Natural killer cell (primary cell): ENCODE data around the gene CRABP2. TPM values are rescaled to one million over a fixed set of nuclear protein-coding genes. Genes with fewer than 3 reads are reported as not detected.

Source experiments
- ATAC-seq, 3 donors: fragments of 150-1000 bp in 2 of 3; fragments of 200-7000 bp in 1 of 3; cut with Tn5 transposase; 1 replicate in 1 of 3; 2 replicates in 2 of 3; pipeline ENCODE4 v1.10.0; 2021; ENCODE audit warnings: mild to moderate bottlenecking in 2 of 3, moderate library complexity in 2 of 3
- DNase-seq, 2 donors: peaks; one replicate each; pipeline versions ENCODE4 v3.0.0 to v3.0.0-alpha.2; 2013 to 2021; ENCODE audit warnings: mixed read lengths in 1 of 2
- H3K27ac ChIP-seq: one replicate; pipeline ENCODE4 v1.5.1; 2013; ENCODE audit warnings: mild to moderate bottlenecking, low read length
- H3K27me3 ChIP-seq: one replicate; pipeline ENCODE4 v1.6.1; 2013; ENCODE audit warnings: low read length; ENCODE audit not compliant: control insufficient read depth, insufficient read depth
- H3K36me3 ChIP-seq: one replicate; pipeline ENCODE4 v1.6.1; 2013; ENCODE audit warnings: low read length; ENCODE audit not compliant: control insufficient read depth, insufficient read depth
- H3K4me1 ChIP-seq: one replicate; pipeline ENCODE4 v1.6.1; 2013; ENCODE audit warnings: low read length; ENCODE audit not compliant: control insufficient read depth, insufficient read depth
- H3K4me3 ChIP-seq: one replicate; pipeline ENCODE4 v1.5.1; 2013; ENCODE audit warnings: low read length
- H3K9me3 ChIP-seq: one replicate; pipeline ENCODE4 v1.6.1; 2013; ENCODE audit warnings: low read length; ENCODE audit not compliant: control insufficient read depth, insufficient read depth
- H3K27ac Mint-ChIP-seq, 2 donors: one replicate each; pipeline ENCODE4 v1.8.0; 2022; ENCODE audit warnings: mild to moderate bottlenecking in 2 of 2, mixed read lengths in 2 of 2, moderate library complexity in 1 of 2
- H3K27me3 Mint-ChIP-seq, 2 donors: one replicate each; pipeline ENCODE4 v1.8.0; 2022; ENCODE audit warnings: low read depth in 2 of 2, mixed read lengths in 2 of 2
- H3K36me3 Mint-ChIP-seq: one replicate; pipeline ENCODE4 v1.8.0; 2022; ENCODE audit warnings: mixed read lengths
- H3K4me1 Mint-ChIP-seq, 2 donors: one replicate each; pipeline ENCODE4 v1.8.0; 2022; ENCODE audit warnings: mixed read lengths in 2 of 2
- H3K4me3 Mint-ChIP-seq: one replicate; pipeline ENCODE4 v1.8.0; 2022; ENCODE audit warnings: mild to moderate bottlenecking, moderate library complexity, mixed read lengths
- H3K9me3 Mint-ChIP-seq, 2 donors: one replicate each; pipeline ENCODE4 v1.8.0; 2022; ENCODE audit warnings: mixed read lengths in 2 of 2
- WGBS: methylation state at CpG from one replicate; pipeline ENCODE4 v1.1.7; 2013; ENCODE audit warnings: missing lambda C conversion rate; ENCODE audit not compliant: insufficient coverage; 5-methylcytosine and 5-hydroxymethylcytosine counted together
- intact Hi-C: fragments of 100-400 bp; cut with micrococcal nuclease; formaldehyde crosslinking; loops from one replicate; pipeline ENCODE4 v1.14.2; 2022
- total RNA-seq, 4 donors: library from RNA; stranded (reverse); fragments of 120-200 nt in 1 of 4; gene quantifications; one replicate each; pipeline versions ENCODE4 v1.2.3 to v1.2.4, GENCODE V29; 2013 to 2022
- TF ChIP-seq, protein P1 (sequence below): fragments of 200-600 bp; IDR thresholded peaks from one replicate; pipeline ENCODE4 v1.8.0; 2022; ENCODE audit warnings: antibody characterized with exemption

Gene CRABP2
- total RNA-seq, 3 donors from 2014 or later (not counting 1 experiment from before 2014, with no cell fraction given): 3.0 to 3.8 (median 3.0) TPM

DNA sequence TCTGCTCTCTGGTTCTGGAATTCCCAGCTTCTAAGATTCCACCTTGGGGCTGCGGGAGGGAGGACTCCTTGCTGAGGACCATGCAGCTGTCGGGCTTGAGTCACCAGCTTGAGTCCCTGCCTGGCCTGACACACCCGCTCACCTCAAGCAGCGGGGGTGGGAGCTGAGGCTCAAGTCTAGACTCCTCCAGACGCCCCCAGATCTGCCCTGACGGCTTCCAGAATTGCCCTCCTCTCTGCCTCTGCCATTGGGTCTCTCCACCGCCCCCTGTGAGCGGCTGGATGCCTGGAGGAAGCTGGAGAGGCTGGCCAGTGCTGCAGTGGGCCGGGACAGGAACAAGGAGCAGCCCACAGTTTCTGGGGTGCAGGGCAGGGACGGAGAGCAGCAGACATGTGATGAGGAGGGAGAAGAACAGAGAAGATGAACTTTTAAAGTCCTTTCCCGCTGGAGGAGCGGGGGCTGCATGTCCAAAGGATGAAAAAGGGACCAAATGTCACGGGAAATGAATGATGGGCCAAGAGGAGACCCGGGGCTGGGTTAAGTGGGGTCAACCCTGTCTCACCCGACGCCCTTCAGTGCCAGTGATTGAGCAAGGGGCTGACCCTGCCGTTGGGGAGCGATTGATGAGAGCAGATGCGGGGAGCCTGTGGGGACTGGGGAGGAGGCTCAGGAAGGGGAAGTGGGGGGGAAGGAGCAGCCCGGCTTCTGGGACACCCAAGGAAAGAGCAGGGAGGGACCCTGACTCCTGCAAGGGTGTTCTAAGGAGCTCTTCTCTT lies 13.5 kb downstream of the CRABP2 start:
- H3K4me3 Mint-ChIP-seq: no peak overlapping the region
- WGBS: 15% methylated on average over 20 of the region's 20 CpGs
- peaks cover 50% of the 10 kb centered on the region for H3K27me3 ChIP-seq

DNA sequence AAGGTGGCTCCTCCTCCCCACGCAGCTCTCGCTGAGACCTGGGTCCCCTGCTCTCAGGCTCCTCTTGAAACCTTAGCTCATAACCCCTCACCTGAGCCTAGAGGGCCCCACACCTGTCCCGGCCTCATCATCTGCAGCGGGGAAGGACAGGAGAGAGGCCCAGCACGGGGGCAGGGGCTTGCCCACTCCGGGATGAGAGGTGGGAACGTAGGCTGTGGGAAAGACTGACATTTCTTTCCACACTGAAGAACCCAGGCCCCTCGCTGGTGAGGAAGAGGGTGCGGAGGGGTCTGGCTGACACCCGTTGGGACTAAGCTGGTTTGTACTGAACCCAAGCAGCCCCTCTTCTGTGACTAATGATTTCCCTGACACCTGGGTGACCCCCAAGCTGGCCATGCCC lies 14.2 kb downstream of the CRABP2 start:
- Mint-ChIP-seq H3K4me3 (no peak overlapping the region), H3K27me3 (peaks cover 32 to 43% of the 10 kb centered on the region in 2 donors), H3K27ac (no peak overlapping the region), H3K4me1 (peaks cover 7 to 21% of the 10 kb centered on the region in 2 donors), H3K9me3 (no peaks in the 10 kb centered on the region), H3K36me3 (no peaks in the 10 kb centered on the region)
- Histone ChIP-seq H3K4me3 (no peak overlapping the region), H3K27me3 (peaks cover 50% of the 10 kb centered on the region), H3K9me3 (no peaks in the 10 kb centered on the region), H3K4me1 (peaks cover 7% of the 10 kb centered on the region), H3K27ac (no peak overlapping the region), H3K36me3 (no peaks in the 10 kb centered on the region)
- no peak for DNase-seq
- intact Hi-C loops: no loop called here
- 68% methylated on average over 10 of the region's 10 CpGs for WGBS
- ATAC-seq: no peak
- TF ChIP-seq, protein P1, sequence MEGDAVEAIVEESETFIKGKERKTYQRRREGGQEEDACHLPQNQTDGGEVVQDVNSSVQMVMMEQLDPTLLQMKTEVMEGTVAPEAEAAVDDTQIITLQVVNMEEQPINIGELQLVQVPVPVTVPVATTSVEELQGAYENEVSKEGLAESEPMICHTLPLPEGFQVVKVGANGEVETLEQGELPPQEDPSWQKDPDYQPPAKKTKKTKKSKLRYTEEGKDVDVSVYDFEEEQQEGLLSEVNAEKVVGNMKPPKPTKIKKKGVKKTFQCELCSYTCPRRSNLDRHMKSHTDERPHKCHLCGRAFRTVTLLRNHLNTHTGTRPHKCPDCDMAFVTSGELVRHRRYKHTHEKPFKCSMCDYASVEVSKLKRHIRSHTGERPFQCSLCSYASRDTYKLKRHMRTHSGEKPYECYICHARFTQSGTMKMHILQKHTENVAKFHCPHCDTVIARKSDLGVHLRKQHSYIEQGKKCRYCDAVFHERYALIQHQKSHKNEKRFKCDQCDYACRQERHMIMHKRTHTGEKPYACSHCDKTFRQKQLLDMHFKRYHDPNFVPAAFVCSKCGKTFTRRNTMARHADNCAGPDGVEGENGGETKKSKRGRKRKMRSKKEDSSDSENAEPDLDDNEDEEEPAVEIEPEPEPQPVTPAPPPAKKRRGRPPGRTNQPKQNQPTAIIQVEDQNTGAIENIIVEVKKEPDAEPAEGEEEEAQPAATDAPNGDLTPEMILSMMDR: no peak

More for the DNA sequence above, 13.5 kb downstream of the CRABP2 start:
- H3K9me3 ChIP-seq: no peaks in the 10 kb centered on the region
- Mint-ChIP-seq H3K27me3 (peaks cover 39 to 47% of the 10 kb centered on the region in 2 donors), H3K9me3 (no peaks in the 10 kb centered on the region), H3K4me1 (peaks cover 7 to 21% of the 10 kb centered on the region in 2 donors), H3K27ac (no peak overlapping the region), H3K36me3 (no peaks in the 10 kb centered on the region)
- DNase-seq (no peak), ATAC-seq (no peak)
- TF ChIP-seq, protein P1: no peak
- no peak overlapping the region for H3K27ac ChIP-seq
- intact Hi-C loops: loop anchor here (2.0 kb wide), 1 partner anchor 15 kb away; no protein-coding TSS in a partner anchor
- no peak overlapping the region for H3K4me3 ChIP-seq
- H3K4me1 ChIP-seq: peaks cover 7% of the 10 kb centered on the region
- H3K36me3 ChIP-seq: no peaks in the 10 kb centered on the region

DNA sequence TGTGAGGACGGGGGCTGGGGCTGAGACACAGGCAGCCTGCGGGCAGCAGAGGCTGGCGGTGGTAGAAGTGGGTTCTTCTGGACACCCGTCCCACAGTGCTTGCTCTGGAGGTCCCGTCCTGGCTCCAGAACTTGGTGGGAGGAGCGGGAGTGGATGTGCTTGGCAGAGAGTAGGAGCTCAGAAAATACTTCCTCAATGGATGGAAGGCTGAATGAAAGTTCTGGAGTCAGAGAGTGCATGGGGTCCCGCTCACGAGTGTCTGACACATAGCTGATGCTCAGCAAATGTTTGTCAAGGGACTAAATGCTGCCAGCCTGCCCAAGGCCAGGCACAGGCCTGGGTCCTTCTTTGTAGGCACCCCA lies 14.7 kb downstream of the CRABP2 start:
- Mint-ChIP-seq H3K36me3 (no peaks in the 10 kb centered on the region), H3K9me3 (no peaks in the 10 kb centered on the region)

More for the DNA sequence above, 14.7 kb downstream of the CRABP2 start:
- no peak overlapping the region for H3K27ac Mint-ChIP-seq
- H3K4me1 ChIP-seq: peaks cover 7% of the 10 kb centered on the region
- WGBS: 57% methylated on average over 8 of the region's 8 CpGs
- TF ChIP-seq, protein P1: no peak
- no peaks in the 10 kb centered on the region for H3K36me3 ChIP-seq
- no peak overlapping the region for H3K4me3 Mint-ChIP-seq
- H3K9me3 ChIP-seq: no peaks in the 10 kb centered on the region
- ATAC-seq (no peak), DNase-seq (no peak)
- H3K27ac ChIP-seq: no peak overlapping the region
- peaks cover 50% of the 10 kb centered on the region for H3K27me3 ChIP-seq
- intact Hi-C loops: no loop called here
- peaks cover 7 to 21% of the 10 kb centered on the region in 2 donors for H3K4me1 Mint-ChIP-seq
- H3K27me3 Mint-ChIP-seq: peaks cover 32 to 43% of the 10 kb centered on the region in 2 donors
- H3K4me3 ChIP-seq: no peak overlapping the region
